Neural crest cell (in vitro differentiated cells): ENCODE results near the gene VRK2. TPM values are rescaled to one million over a fixed set of nuclear protein-coding genes. Genes with fewer than 3 reads are reported as not detected.

Experiments used
- DNase-seq: peaks from one replicate; pipeline ENCODE4 v3.0.0; 2021; ENCODE audit warnings: low read depth, mixed read lengths, low spot score
- H3K27ac Mint-ChIP-seq: one replicate; pipeline ENCODE4 v1.8.0; 2021; ENCODE audit warnings: mild to moderate bottlenecking, mixed read lengths; ENCODE audit not compliant: unreplicated experiment
- H3K27me3 Mint-ChIP-seq: 2 replicates; pipeline ENCODE4 v1.8.0; 2021; ENCODE audit warnings: low read depth, mild to moderate bottlenecking, mixed read lengths
- H3K36me3 Mint-ChIP-seq: 2 replicates; pipeline ENCODE4 v1.8.0; 2021; ENCODE audit warnings: low read depth, mild to moderate bottlenecking, mixed read lengths
- H3K4me1 Mint-ChIP-seq: 2 replicates; pipeline ENCODE4 v1.8.0; 2021; ENCODE audit warnings: mixed read lengths
- H3K4me3 Mint-ChIP-seq: one replicate; pipeline ENCODE4 v1.8.0; 2021; ENCODE audit warnings: mild to moderate bottlenecking, mixed read lengths
- H3K9me3 Mint-ChIP-seq: 2 replicates; pipeline ENCODE4 v1.8.0; 2021; ENCODE audit warnings: mixed read lengths
- total RNA-seq: library from RNA; stranded (reverse); gene quantifications from 2 replicates; pipeline ENCODE4 v1.2.1, GENCODE V29; 2021
- TF ChIP-seq, protein P1 (sequence below): fragments of 200-600 bp; sonication (generic); conservative IDR thresholded peaks from 2 replicates; pipeline ENCODE4 v1.5.0; 2021; ENCODE audit warnings: antibody characterized with exemption, mild to moderate bottlenecking

The VRK2 gene
- total RNA-seq, 1 donor from 2014 or later = 21.4 TPM

- no peak overlapping the region for H3K27ac Mint-ChIP-seq
- H3K9me3 Mint-ChIP-seq = peaks cover 7% of the 10 kb centered on the region
- peaks cover 4% of the 10 kb centered on the region for H3K36me3 Mint-ChIP-seq
- H3K4me1 Mint-ChIP-seq = no peaks in the 10 kb centered on the region
- TF ChIP-seq, protein P1, sequence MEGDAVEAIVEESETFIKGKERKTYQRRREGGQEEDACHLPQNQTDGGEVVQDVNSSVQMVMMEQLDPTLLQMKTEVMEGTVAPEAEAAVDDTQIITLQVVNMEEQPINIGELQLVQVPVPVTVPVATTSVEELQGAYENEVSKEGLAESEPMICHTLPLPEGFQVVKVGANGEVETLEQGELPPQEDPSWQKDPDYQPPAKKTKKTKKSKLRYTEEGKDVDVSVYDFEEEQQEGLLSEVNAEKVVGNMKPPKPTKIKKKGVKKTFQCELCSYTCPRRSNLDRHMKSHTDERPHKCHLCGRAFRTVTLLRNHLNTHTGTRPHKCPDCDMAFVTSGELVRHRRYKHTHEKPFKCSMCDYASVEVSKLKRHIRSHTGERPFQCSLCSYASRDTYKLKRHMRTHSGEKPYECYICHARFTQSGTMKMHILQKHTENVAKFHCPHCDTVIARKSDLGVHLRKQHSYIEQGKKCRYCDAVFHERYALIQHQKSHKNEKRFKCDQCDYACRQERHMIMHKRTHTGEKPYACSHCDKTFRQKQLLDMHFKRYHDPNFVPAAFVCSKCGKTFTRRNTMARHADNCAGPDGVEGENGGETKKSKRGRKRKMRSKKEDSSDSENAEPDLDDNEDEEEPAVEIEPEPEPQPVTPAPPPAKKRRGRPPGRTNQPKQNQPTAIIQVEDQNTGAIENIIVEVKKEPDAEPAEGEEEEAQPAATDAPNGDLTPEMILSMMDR = no peak
- H3K4me3 Mint-ChIP-seq = no peak overlapping the region
- no peaks in the 10 kb centered on the region for H3K27me3 Mint-ChIP-seq
- DNase-seq = no peak
Observed at GRCh38 chr2:58033530-58033929, 13.1 kb upstream of the VRK2 start.

DNA sequence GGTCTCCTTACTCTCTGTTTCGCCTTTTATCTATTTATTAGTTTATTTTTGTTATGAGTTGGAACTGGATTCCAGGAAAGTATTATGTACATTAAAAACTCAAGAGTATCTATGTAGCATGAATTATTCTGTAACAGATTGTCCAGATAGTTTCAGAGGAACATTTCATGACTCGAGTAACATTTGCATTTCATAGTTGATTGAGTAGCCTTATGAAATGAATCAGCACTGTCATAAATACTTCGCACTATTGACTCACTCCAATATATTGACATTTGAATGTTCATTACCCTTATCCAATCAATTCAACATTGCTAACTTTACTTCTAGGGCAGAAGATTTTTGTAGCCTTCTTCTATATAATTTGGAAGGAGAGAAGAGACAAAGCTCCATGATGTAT, 11.3 kb upstream of the VRK2 start:
- Mint-ChIP-seq H3K36me3 (peaks cover 7% of the 10 kb centered on the region), H3K4me1 (no peaks in the 10 kb centered on the region), H3K27ac (no peak overlapping the region), H3K27me3 (no peaks in the 10 kb centered on the region), H3K4me3 (no peak overlapping the region), H3K9me3 (peaks cover 4% of the 10 kb centered on the region)
- TF ChIP-seq, protein P1 = no peak
- DNase-seq = no peak

DNA sequence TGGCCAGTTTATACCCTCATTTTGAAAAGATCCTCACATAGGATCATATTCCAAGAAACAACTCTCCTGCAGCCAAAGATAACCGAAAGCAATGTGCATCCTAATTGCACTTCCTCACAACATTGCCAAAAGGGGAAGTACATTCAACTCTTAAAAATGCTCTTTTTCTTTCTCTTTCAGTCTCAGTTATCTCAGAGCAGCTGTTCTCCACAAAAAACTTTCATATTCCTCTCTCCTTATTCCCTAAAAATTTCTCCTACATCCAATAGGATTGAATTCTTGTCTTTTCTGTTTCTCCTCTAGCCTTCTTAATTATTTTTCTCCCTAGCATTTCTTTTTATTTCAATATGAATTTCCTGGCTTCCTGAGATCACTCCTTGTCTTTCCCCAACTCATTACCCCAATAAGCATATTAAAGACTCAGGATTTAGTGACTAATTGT, 7.4 kb upstream of the VRK2 start:
- no peak overlapping the region for H3K4me3 Mint-ChIP-seq
- no peak overlapping the region for H3K27ac Mint-ChIP-seq
- no peak for DNase-seq
- H3K36me3 Mint-ChIP-seq = peaks cover 7% of the 10 kb centered on the region
- TF ChIP-seq, protein P1 = no peak
- H3K27me3 Mint-ChIP-seq = no peaks in the 10 kb centered on the region
- H3K9me3 Mint-ChIP-seq = peaks cover 4% of the 10 kb centered on the region
- no peaks in the 10 kb centered on the region for H3K4me1 Mint-ChIP-seq

DNA sequence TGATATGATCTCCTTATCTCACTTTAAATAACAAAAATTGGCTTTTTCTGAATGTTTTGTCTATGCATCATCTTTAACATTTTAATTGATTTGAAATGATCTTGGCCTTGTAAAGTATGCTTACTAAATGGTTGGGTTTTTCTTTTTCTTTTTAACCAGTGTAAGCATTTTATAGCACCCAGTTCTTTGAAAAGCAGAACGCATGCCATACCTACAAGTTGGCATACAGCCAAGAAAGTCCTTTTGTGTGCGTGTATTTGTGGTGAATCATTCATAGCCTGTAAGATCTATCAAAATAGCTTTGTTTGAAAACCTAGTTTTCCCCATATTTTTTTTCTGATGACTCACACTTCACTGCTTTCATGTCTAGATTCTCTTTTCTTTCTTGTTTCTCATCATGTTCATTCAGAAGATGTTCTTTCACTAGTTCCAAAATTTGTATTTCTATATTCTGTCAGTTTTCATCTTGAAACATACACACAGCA, 4.1 kb upstream of the VRK2 start:
- no peak for DNase-seq
- H3K4me1 Mint-ChIP-seq = peaks cover 13% of the 10 kb centered on the region
- H3K27ac Mint-ChIP-seq = peak overlapping the region; percentile 37
- no peak overlapping the region for H3K4me3 Mint-ChIP-seq
- TF ChIP-seq, protein P1 = no peak
- peaks cover 4% of the 10 kb centered on the region for H3K9me3 Mint-ChIP-seq
- H3K27me3 Mint-ChIP-seq = no peaks in the 10 kb centered on the region
- peaks cover 7% of the 10 kb centered on the region for H3K36me3 Mint-ChIP-seq

GRCh38 chr2:58044145-58044544, 2.5 kb upstream of the VRK2 start:
- Mint-ChIP-seq H3K4me1 (peaks cover 25% of the 10 kb centered on the region), H3K27me3 (no peaks in the 10 kb centered on the region), H3K9me3 (no peaks in the 10 kb centered on the region), H3K4me3 (peak overlapping the region; percentile 45), H3K36me3 (peaks cover 2% of the 10 kb centered on the region), H3K27ac (no peak overlapping the region)
- TF ChIP-seq, protein P1 = no peak
- DNase-seq = no peak
